B cell (primary cell): ENCODE data around the gene IGF1R. TPM values are rescaled to one million over a fixed set of nuclear protein-coding genes. Genes with fewer than 3 reads are reported as not detected.

Experiments
- ATAC-seq: fragments of 200-7000 bp; cut with Tn5 transposase; one replicate; pipeline ENCODE4 v1.10.0; 2021; ENCODE audit warnings: low read depth, mild to moderate bottlenecking, moderate number of reproducible peaks, moderate library complexity
- CTCF ChIA-PET: fragments of 350-600 bp; sonication (Branson Sonifier 250); formaldehyde crosslinking; loops from one replicate; lab custom pipeline; 2021; ENCODE audit warnings: antibody characterized with exemption, inconsistent platforms; lab: Charles Lee
- POLR2A ChIA-PET: fragments of 350-600 bp; sonication (Branson Sonifier 250); formaldehyde crosslinking; loops from one replicate; lab custom pipeline; 2021; ENCODE audit warnings: antibody characterized with exemption; lab: Charles Lee
- DNase-seq: peaks from one replicate; pipeline ENCODE4 v3.0.0; 2013
- H2AFZ ChIP-seq: 2 replicates; pipeline ENCODE4 v1.6.1; 2012; ENCODE audit warnings: mild to moderate bottlenecking, low read depth, low read length; ENCODE audit not compliant: insufficient read depth, poor library complexity, severe bottlenecking
- H3K27ac ChIP-seq, 2 donors: 1 replicate in 1 of 2; 2 replicates in 1 of 2; pipeline ENCODE4 v1.5.1; 2012 to 2013; ENCODE audit warnings: low read length in 2 of 2, mild to moderate bottlenecking in 2 of 2, moderate library complexity in 1 of 2
- H3K27me3 ChIP-seq, 4 experiments: fragments of 200-600 bp in 1 of 4; sonication (generic) in 1 of 4; replicated peaks in 1 of 4; 1 replicate in 2 of 4; 2 replicates in 2 of 4; pipeline versions ENCODE4 v1.6.1 to v1.7.0; 2013 to 2016; ENCODE audit warnings: low read length in 3 of 4, mild to moderate bottlenecking in 2 of 4, mixed read lengths in 1 of 4, moderate library complexity in 1 of 4; ENCODE audit not compliant: insufficient read depth in 4 of 4, control insufficient read depth in 3 of 4; ENCODE audit errors: control extremely low read depth in 1 of 4
- H3K36me3 ChIP-seq, 2 experiments: replicated peaks in 1 of 2; 1 replicate in 1 of 2; 2 replicates in 1 of 2; pipeline versions ENCODE4 v1.6.1 to v1.7.1; 2013; ENCODE audit warnings: low read length in 1 of 2; ENCODE audit not compliant: insufficient read depth in 2 of 2, control insufficient read depth in 1 of 2; ENCODE audit errors: control extremely low read depth in 1 of 2, extremely low read depth in 1 of 2
- H3K4me1 ChIP-seq, 2 donors: fragments of 200-600 bp in 1 of 2; sonication (generic) in 1 of 2; 1 replicate in 1 of 2; 2 replicates in 1 of 2; pipeline versions ENCODE4 v1.5.1 to v1.6.1; 2013 to 2017; ENCODE audit warnings: low read length in 2 of 2; ENCODE audit not compliant: control insufficient read depth in 2 of 2, insufficient read depth in 2 of 2
- H3K4me2 ChIP-seq: replicated peaks from 2 replicates; pipeline ENCODE3; 2012; ENCODE audit warnings: mild to moderate bottlenecking, low read depth, low read length; ENCODE audit not compliant: poor library complexity, severe bottlenecking
- H3K4me3 ChIP-seq, 5 experiments: fragments of 200-600 bp in 1 of 5; sonication (generic) in 1 of 5; 1 replicate in 3 of 5; 2 replicates in 2 of 5; pipeline versions ENCODE4 v1.5.1 to v1.7.0; 2011 to 2016; ENCODE audit warnings: low read length in 4 of 5, mild to moderate bottlenecking in 4 of 5, low read depth in 2 of 5, control low read depth in 1 of 5, moderate library complexity in 1 of 5; ENCODE audit not compliant: insufficient read depth in 1 of 5; ENCODE audit errors: control extremely low read depth in 1 of 5, extremely low read depth in 1 of 5
- H3K79me2 ChIP-seq: fragments of 200-600 bp; sonication (generic); one replicate; pipeline ENCODE4 v1.6.0; 2016; ENCODE audit warnings: low read length; ENCODE audit not compliant: control insufficient read depth, insufficient read depth
- H3K9ac ChIP-seq: fragments of 200-600 bp; sonication (generic); 2 replicates; pipeline ENCODE4 v1.6.1; 2017; ENCODE audit warnings: mild to moderate bottlenecking, low read length, moderate library complexity
- H3K9me3 ChIP-seq, 3 donors: one replicate each; pipeline versions ENCODE4 v1.6.1 to v1.7.1; 2013; ENCODE audit warnings: low read length in 2 of 3; ENCODE audit not compliant: control insufficient read depth in 2 of 3, insufficient read depth in 1 of 3; ENCODE audit errors: control extremely low read depth in 1 of 3
- H4K20me1 ChIP-seq: 2 replicates; pipeline ENCODE4 v1.6.0; 2012; ENCODE audit warnings: mild to moderate bottlenecking, low read length; ENCODE audit not compliant: insufficient read depth, control insufficient read depth, poor library complexity, severe bottlenecking
- H3K27ac Mint-ChIP-seq: one replicate; pipeline ENCODE4 v1.8.0; 2021; ENCODE audit warnings: mixed read lengths
- H3K27me3 Mint-ChIP-seq: one replicate; pipeline ENCODE4 v1.8.0; 2021; ENCODE audit warnings: mixed read lengths
- H3K4me1 Mint-ChIP-seq: one replicate; pipeline ENCODE4 v1.8.0; 2021; ENCODE audit warnings: mixed read lengths
- H3K4me3 Mint-ChIP-seq: one replicate; pipeline ENCODE4 v1.8.0; 2021; ENCODE audit warnings: mixed read lengths
- H3K9me3 Mint-ChIP-seq: one replicate; pipeline ENCODE4 v1.8.0; 2022; ENCODE audit warnings: mixed read lengths; ENCODE audit not compliant: insufficient read depth
- CTCF ChIP-seq: fragments of 200-600 bp; IDR thresholded peaks from one replicate; pipeline ENCODE4 v1.8.0; 2022; ENCODE audit warnings: antibody characterized with exemption, mild to moderate bottlenecking
- EZH2 ChIP-seq: IDR thresholded peaks from 2 replicates; pipeline ENCODE4 v1.6.1; 2012; ENCODE audit warnings: borderline replicate concordance, low read depth, mild to moderate bottlenecking, moderate library complexity, low read length; ENCODE audit not compliant: insufficient read depth, poor library complexity, severe bottlenecking
- WGBS: methylation state at CpG from one replicate; pipeline ENCODE4 v1.1.5; 2013; ENCODE audit warnings: missing lambda C conversion rate; ENCODE audit not compliant: insufficient coverage; 5-methylcytosine and 5-hydroxymethylcytosine counted together
- intact Hi-C: fragments of 100-400 bp; cut with micrococcal nuclease; formaldehyde crosslinking; loops from one replicate; pipeline ENCODE4 v1.10.0; 2022
- polyA plus RNA-seq: library from polyadenylated mRNA; depleted of rRNA; stranded (reverse); fragments of >200 nt; gene quantifications from 2 replicates; pipeline ENCODE4 v1.2.3, GENCODE V29; 2012
- total RNA-seq, 2 donors: library from RNA; stranded (reverse); fragments of 120-200 nt in 1 of 2; gene quantifications; 1 replicate in 1 of 2; 2 replicates in 1 of 2; pipeline versions ENCODE4 v1.2.3 to v1.2.4, GENCODE V29; 2013 to 2022

Gene IGF1R
- total and polyA plus RNA-seq, 2 donors (not counting 1 experiment from before 2014, with no cell fraction given) = 5.4 to 23.1 TPM

- Histone ChIP-seq H3K9ac (no peak overlapping the region), H3K4me3 (no peak overlapping the region), H3K4me2 (no peak overlapping the region), H3K4me1 (peaks cover 4 to 8% of the 10 kb centered on the region in 2 donors), H3K79me2 (no peaks in the 10 kb centered on the region), H4K20me1 (no peaks in the 10 kb centered on the region), H3K27ac (no peak overlapping the region), H3K27me3 (no peaks in the 10 kb centered on the region), H2AFZ (no peak overlapping the region), H3K36me3 (peaks cover 0 to 27% of the 10 kb centered on the region in 2 experiments), H3K9me3 (no peaks in the 10 kb centered on the region)
- ChIA-PET POLR2A (no interaction called here), CTCF (no interaction called here)
- Mint-ChIP-seq H3K4me3 (no peak overlapping the region), H3K27me3 (no peaks in the 10 kb centered on the region), H3K4me1 (peaks cover 7% of the 10 kb centered on the region), H3K27ac (no peak overlapping the region), H3K9me3 (no peaks in the 10 kb centered on the region)
- no peak for TF ChIP-seq CTCF
- no peak for TF ChIP-seq EZH2
- DNase-seq = no peak
- intact Hi-C loops = no loop called here
- 96% methylated on average over 7 of the region's 8 CpGs for WGBS
- no peak for ATAC-seq
These were observed 268.5 kb downstream of the IGF1R start for GRCh38 chr15:98916826-98917225.

GRCh38 chr15:98917417-98917816 is 269.1 kb downstream of the IGF1R start:
- 75% methylated on average over 2 of the region's 3 CpGs for WGBS
- ATAC-seq (no peak), DNase-seq (no peak)
- Histone ChIP-seq H3K9me3 (no peaks in the 10 kb centered on the region), H3K4me2 (no peak overlapping the region), H3K9ac (no peak overlapping the region), H4K20me1 (no peaks in the 10 kb centered on the region), H3K27me3 (no peaks in the 10 kb centered on the region), H3K4me3 (no peak overlapping the region), H3K27ac (no peak overlapping the region), H2AFZ (no peak overlapping the region), H3K79me2 (no peaks in the 10 kb centered on the region), H3K36me3 (peaks cover 0 to 27% of the 10 kb centered on the region in 2 experiments), H3K4me1 (peaks cover 4 to 8% of the 10 kb centered on the region in 2 donors)
- Mint-ChIP-seq H3K9me3 (no peaks in the 10 kb centered on the region), H3K27ac (no peak overlapping the region), H3K27me3 (no peaks in the 10 kb centered on the region), H3K4me3 (no peak overlapping the region), H3K4me1 (peaks cover 7% of the 10 kb centered on the region)
- TF ChIP-seq CTCF (no peak), EZH2 (no peak)
- ChIA-PET CTCF (no interaction called here), POLR2A (no interaction called here)
- intact Hi-C loops = no loop called here
